H9 (cell line): Measurements from ENCODE around the gene ALOX5. TPM values are rescaled to one million over a fixed set of nuclear protein-coding genes. Genes with fewer than 3 reads are reported as not detected.
"Not testable (repeated sequence)": the region's sequence is repeated elsewhere in the genome, so short reads cannot be mapped to it uniquely, and the experiment has no call there.

Experiments
- DNase-seq: peaks from one replicate; pipeline ENCODE4 v3.0.0-alpha.2; 2017
- H2AFZ ChIP-seq: one replicate; pipeline ENCODE4 v1.6.1; 2013; ENCODE audit warnings: mild to moderate bottlenecking, low read length, control low read depth, moderate library complexity
- H2AK5ac ChIP-seq: 2 replicates; pipeline ENCODE4 v1.6.1; 2013; ENCODE audit warnings: low read length, control low read depth, mixed read lengths; ENCODE audit not compliant: insufficient read length
- H2BK120ac ChIP-seq: one replicate; pipeline ENCODE4 v1.6.1; 2013; ENCODE audit warnings: low read depth, mild to moderate bottlenecking, low read length, control low read depth, inconsistent platforms; ENCODE audit not compliant: poor library complexity, severe bottlenecking
- H2BK12ac ChIP-seq: 2 replicates; pipeline ENCODE4 v1.6.1; 2013; ENCODE audit warnings: low read length, control low read depth, mixed read lengths, low read depth; ENCODE audit not compliant: insufficient read length
- H2BK15ac ChIP-seq: 2 replicates; pipeline ENCODE4 v1.6.1; 2013; ENCODE audit warnings: low read depth, low read length, control low read depth
- H2BK20ac ChIP-seq: one replicate; pipeline ENCODE4 v1.6.1; 2013; ENCODE audit warnings: low read depth, mild to moderate bottlenecking, low read length, control low read depth, inconsistent platforms; ENCODE audit not compliant: poor library complexity, severe bottlenecking
- H2BK5ac ChIP-seq: 2 replicates; pipeline ENCODE4 v1.6.1; 2013; ENCODE audit warnings: low read length, control low read depth, mixed read lengths; ENCODE audit not compliant: insufficient read length
- H3K14ac ChIP-seq: 2 replicates; pipeline ENCODE4 v1.6.1; 2013; ENCODE audit warnings: low read length, control low read depth; ENCODE audit not compliant: insufficient read depth
- H3K18ac ChIP-seq: 2 replicates; pipeline ENCODE4 v1.6.1; 2013; ENCODE audit warnings: low read depth, mild to moderate bottlenecking, mixed read lengths, low read length, control low read depth; ENCODE audit not compliant: insufficient read length
- H3K23ac ChIP-seq: 2 replicates; pipeline ENCODE4 v1.6.1; 2013; ENCODE audit warnings: low read length, control low read depth, mixed read lengths, low read depth; ENCODE audit not compliant: insufficient read length
- H3K23me2 ChIP-seq: 2 replicates; pipeline ENCODE4 v1.6.1; 2013; ENCODE audit warnings: low read depth, mild to moderate bottlenecking, mixed read lengths, low read length, control low read depth; ENCODE audit not compliant: insufficient read length, poor library complexity, severe bottlenecking
- H3K27ac ChIP-seq: 2 replicates; pipeline ENCODE4 v1.5.1; 2013; ENCODE audit warnings: low read length, control low read depth, mixed read lengths, low read depth; ENCODE audit not compliant: insufficient read length
- H3K27me3 ChIP-seq: 2 replicates; pipeline ENCODE4 v1.6.1; 2013; ENCODE audit warnings: low read length, control low read depth, inconsistent platforms; ENCODE audit not compliant: insufficient read depth
- H3K4ac ChIP-seq: 2 replicates; pipeline ENCODE4 v1.6.1; 2013; ENCODE audit warnings: low read depth, mild to moderate bottlenecking, control low read depth, inconsistent platforms, low read length, moderate library complexity
- H3K4me1 ChIP-seq: 2 replicates; pipeline ENCODE4 v1.6.1; 2013; ENCODE audit warnings: low read length, control low read depth, inconsistent platforms; ENCODE audit not compliant: insufficient read depth
- H3K4me2 ChIP-seq: 2 replicates; pipeline ENCODE4 v1.6.1; 2013; ENCODE audit warnings: low read length, control low read depth, mixed read lengths; ENCODE audit not compliant: insufficient read length, insufficient read depth
- H3K56ac ChIP-seq: 2 replicates; pipeline ENCODE4 v1.6.1; 2013; ENCODE audit warnings: low read depth, mild to moderate bottlenecking, mixed read lengths, low read length, control low read depth; ENCODE audit not compliant: insufficient read length
- H3K79me1 ChIP-seq: 2 replicates; pipeline ENCODE4 v1.6.1; 2013; ENCODE audit warnings: low read depth, mild to moderate bottlenecking, moderate library complexity, low read length, control low read depth, inconsistent platforms; ENCODE audit not compliant: insufficient read depth, poor library complexity, severe bottlenecking
- H3K79me2 ChIP-seq: 2 replicates; pipeline ENCODE4 v1.6.1; 2013; ENCODE audit warnings: low read length, control low read depth, inconsistent platforms; ENCODE audit not compliant: insufficient read depth
- H3K9ac ChIP-seq: 2 replicates; pipeline ENCODE4 v1.6.1; 2013; ENCODE audit warnings: low read length, control low read depth, mixed read lengths; ENCODE audit not compliant: insufficient read length; ENCODE audit errors: extremely low read depth
- H3K9me3 ChIP-seq: one replicate; pipeline ENCODE4 v1.6.1; 2013; ENCODE audit warnings: low read depth, low read length, inconsistent platforms; ENCODE audit not compliant: control insufficient read depth
- H3T11ph ChIP-seq: one replicate; pipeline ENCODE4 v1.6.1; 2013; ENCODE audit warnings: mild to moderate bottlenecking, low read length, control low read depth, inconsistent platforms
- H4K20me1 ChIP-seq: one replicate; pipeline ENCODE4 v1.6.1; 2013; ENCODE audit not compliant: control insufficient read depth, insufficient read length, insufficient read depth
- H4K5ac ChIP-seq: 2 replicates; pipeline ENCODE4 v1.6.1; 2013; ENCODE audit warnings: low read depth, mild to moderate bottlenecking, mixed read lengths, low read length, control low read depth; ENCODE audit not compliant: insufficient read length
- H4K8ac ChIP-seq: replicated peaks from 2 replicates; pipeline ENCODE4 v1.6.1; 2013; ENCODE audit warnings: low read length, control low read depth, mixed read lengths, low read depth; ENCODE audit not compliant: insufficient read length
- H4K91ac ChIP-seq: 2 replicates; pipeline ENCODE4 v1.6.1; 2013; ENCODE audit warnings: low read depth, mild to moderate bottlenecking, moderate library complexity, mixed read lengths, low read length, control low read depth; ENCODE audit not compliant: insufficient read length
- H3K27ac Mint-ChIP-seq, 3 experiments: 2 replicates in 2 of 3; 3 replicates in 1 of 3; pipeline ENCODE4 v1.8.0; 2020 to 2021; ENCODE audit warnings: mixed read lengths in 3 of 3, mild to moderate bottlenecking in 1 of 3, moderate library complexity in 1 of 3
- H3K27me3 Mint-ChIP-seq: 2 replicates; pipeline ENCODE4 v1.8.0; 2021; ENCODE audit warnings: low read depth, mild to moderate bottlenecking, moderate library complexity, mixed read lengths
- H3K36me3 Mint-ChIP-seq, 3 experiments: 2 replicates in 2 of 3; 3 replicates in 1 of 3; pipeline ENCODE4 v1.8.0; 2020 to 2021; ENCODE audit warnings: low read depth in 3 of 3, mixed read lengths in 3 of 3; ENCODE audit not compliant: insufficient read depth in 1 of 3
- H3K4me1 Mint-ChIP-seq, 2 experiments: 2 replicates each; pipeline ENCODE4 v1.8.0; 2020; ENCODE audit warnings: mixed read lengths in 2 of 2
- H3K4me3 Mint-ChIP-seq, 2 experiments: 2 replicates in 1 of 2; 3 replicates in 1 of 2; pipeline ENCODE4 v1.8.0; 2020 to 2021; ENCODE audit warnings: mild to moderate bottlenecking in 2 of 2, mixed read lengths in 2 of 2, moderate library complexity in 1 of 2
- H3K9me3 Mint-ChIP-seq, 2 experiments: 2 replicates in 1 of 2; 3 replicates in 1 of 2; pipeline ENCODE4 v1.8.0; 2020; ENCODE audit warnings: mild to moderate bottlenecking in 2 of 2, mixed read lengths in 2 of 2, moderate library complexity in 1 of 2
- WGBS: extraction: QIAGEN DNeasy Blood & Tissue Kit; methylation state at CpG from one replicate; pipeline ENCODE4 v1.1.7; 2013; ENCODE audit warnings: missing lambda C conversion rate, low lambda C conversion rate, mixed read lengths; ENCODE audit not compliant: insufficient read length; ENCODE audit errors: extremely low coverage; 5-methylcytosine and 5-hydroxymethylcytosine counted together
- total RNA-seq: library from RNA; stranded (reverse); gene quantifications from 2 replicates; pipeline ENCODE4 v1.2.1, GENCODE V29; 2021
- TF ChIP-seq, protein P1 (sequence below): fragments of 200-600 bp; sonication (generic); conservative IDR thresholded peaks from 3 replicates; pipeline ENCODE4 v1.8.0; 2021; ENCODE audit warnings: antibody characterized with exemption, mild to moderate bottlenecking

ALOX5 gene
- total RNA-seq, 1 experiment from 2014 or later = 3.7 TPM

GRCh38 chr10:45408421-45409319, 34.7 kb downstream of the ALOX5 start:
- H2BK15ac ChIP-seq = no peak overlapping the region
- WGBS = no CpG with 5 or more reads among the region's 5 CpGs
- H4K20me1 ChIP-seq = no peaks in the 10 kb centered on the region
- no peak overlapping the region for H2BK5ac ChIP-seq
- no peak overlapping the region for H3K14ac ChIP-seq
- no peak overlapping the region for H3K18ac ChIP-seq
- H3K27me3 ChIP-seq = no peaks in the 10 kb centered on the region
- H2AFZ ChIP-seq = no peak overlapping the region
- H3K79me1 ChIP-seq = no peaks in the 10 kb centered on the region
- no peak overlapping the region for H4K5ac ChIP-seq
- peaks cover 0 to 3% of the 10 kb centered on the region in 2 experiments; a peak in 1 of 5 replicates for H3K9me3 Mint-ChIP-seq
- peaks cover 38 to 40% of the 10 kb centered on the region in 2 experiments for H3K4me1 Mint-ChIP-seq
- H3K36me3 Mint-ChIP-seq = no peaks in the 10 kb centered on the region; a peak in 2 of 7 replicates
- H2BK120ac ChIP-seq = no peak overlapping the region
- H3K4me3 Mint-ChIP-seq = no peak overlapping the region
- peaks cover 5% of the 10 kb centered on the region; the same call in 1 of the 2 replicates for H3K27me3 Mint-ChIP-seq
- no peak overlapping the region for H4K8ac ChIP-seq
- H3K9me3 ChIP-seq = no peaks in the 10 kb centered on the region
- H3K79me2 ChIP-seq = no peaks in the 10 kb centered on the region
- H3K56ac ChIP-seq = no peak overlapping the region
- peaks cover 6% of the 10 kb centered on the region; the same call in 1 of the 2 replicates for H3K4me1 ChIP-seq
- no peak overlapping the region for H3K9ac ChIP-seq
- no peak overlapping the region for H2AK5ac ChIP-seq
- no peaks in the 10 kb centered on the region for H3K23me2 ChIP-seq
- H3T11ph ChIP-seq = no peak overlapping the region
- no peak overlapping the region for H2BK20ac ChIP-seq
- no peak for DNase-seq
- H3K27ac Mint-ChIP-seq = peak overlapping the region in 2 of 3 experiments; percentile 29 to 98; a peak in 3 of 7 replicates
- H4K91ac ChIP-seq = no peak overlapping the region
- TF ChIP-seq, protein P1, sequence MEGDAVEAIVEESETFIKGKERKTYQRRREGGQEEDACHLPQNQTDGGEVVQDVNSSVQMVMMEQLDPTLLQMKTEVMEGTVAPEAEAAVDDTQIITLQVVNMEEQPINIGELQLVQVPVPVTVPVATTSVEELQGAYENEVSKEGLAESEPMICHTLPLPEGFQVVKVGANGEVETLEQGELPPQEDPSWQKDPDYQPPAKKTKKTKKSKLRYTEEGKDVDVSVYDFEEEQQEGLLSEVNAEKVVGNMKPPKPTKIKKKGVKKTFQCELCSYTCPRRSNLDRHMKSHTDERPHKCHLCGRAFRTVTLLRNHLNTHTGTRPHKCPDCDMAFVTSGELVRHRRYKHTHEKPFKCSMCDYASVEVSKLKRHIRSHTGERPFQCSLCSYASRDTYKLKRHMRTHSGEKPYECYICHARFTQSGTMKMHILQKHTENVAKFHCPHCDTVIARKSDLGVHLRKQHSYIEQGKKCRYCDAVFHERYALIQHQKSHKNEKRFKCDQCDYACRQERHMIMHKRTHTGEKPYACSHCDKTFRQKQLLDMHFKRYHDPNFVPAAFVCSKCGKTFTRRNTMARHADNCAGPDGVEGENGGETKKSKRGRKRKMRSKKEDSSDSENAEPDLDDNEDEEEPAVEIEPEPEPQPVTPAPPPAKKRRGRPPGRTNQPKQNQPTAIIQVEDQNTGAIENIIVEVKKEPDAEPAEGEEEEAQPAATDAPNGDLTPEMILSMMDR = no peak
- no peak overlapping the region for H3K4me2 ChIP-seq
- no peak overlapping the region for H3K4ac ChIP-seq
- no peak overlapping the region for H3K27ac ChIP-seq
- peak overlapping the region; percentile 4 for H2BK12ac ChIP-seq
- no peak overlapping the region for H3K23ac ChIP-seq

GRCh38 chr10:45409347-45409746, 35.3 kb downstream of the ALOX5 start:
- not testable (repeated sequence) for H3K56ac ChIP-seq, H2BK15ac ChIP-seq, H3K9me3 Mint-ChIP-seq, H3K9ac ChIP-seq, H3K14ac ChIP-seq, H4K20me1 ChIP-seq, H2BK20ac ChIP-seq, H3K27me3 ChIP-seq, H2AK5ac ChIP-seq, H3K27ac ChIP-seq, H3K36me3 Mint-ChIP-seq, H3K79me1 ChIP-seq, H3K79me2 ChIP-seq, H4K8ac ChIP-seq, H3K4me1 ChIP-seq, H4K5ac ChIP-seq, H2BK5ac ChIP-seq, H3K4me3 Mint-ChIP-seq, H2BK120ac ChIP-seq, H3K9me3 ChIP-seq, H2AFZ ChIP-seq, H3T11ph ChIP-seq, H2BK12ac ChIP-seq, H3K4me2 ChIP-seq, H3K23me2 ChIP-seq, H3K4ac ChIP-seq, H4K91ac ChIP-seq, DNase-seq, H3K18ac ChIP-seq, H3K23ac ChIP-seq, H3K27me3 Mint-ChIP-seq
- Mint-ChIP-seq H3K4me1 (peaks cover 38 to 40% of the 10 kb centered on the region in 2 experiments), H3K27ac (peak overlapping the region in 2 of 3 experiments; percentile 2 to 42; a peak in 2 of 7 replicates)
